ENCODE measurements around the gene USP12.
A peak's percentile ranks its signal among the peaks of the same experiment; 100 is the strongest.

USP12 gene

DNA sequence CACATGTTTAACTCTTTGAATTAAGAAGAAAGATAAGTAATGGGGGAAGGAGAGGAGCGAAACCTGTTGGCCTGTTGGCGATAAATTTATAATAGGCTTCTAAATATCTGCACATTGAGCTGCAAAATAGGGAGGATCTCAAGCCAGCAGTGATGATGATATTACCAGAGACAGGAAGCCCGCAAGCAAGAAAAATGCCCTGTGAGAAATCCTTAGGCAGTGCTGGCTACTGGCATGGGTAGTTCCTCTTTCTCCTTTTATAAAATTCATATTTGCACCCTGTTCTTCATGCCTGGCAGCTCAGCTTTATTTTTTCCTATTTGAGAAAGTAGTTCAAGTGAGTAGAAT lies 858 bp upstream of the USP12 start:
- Mint-ChIP-seq H3K27me3 (no peaks in the 10 kb centered on the region), H3K36me3 (no peaks in the 10 kb centered on the region), H3K27ac (peak overlapping the region; percentile 94), H3K4me1 (ENCODE audit: low read depth) (peaks cover 48% of the 10 kb centered on the region), H3K4me3 (peak overlapping the region; percentile 90), H3K9me3 (ENCODE audit: low read depth) (no peaks in the 10 kb centered on the region)

DNA sequence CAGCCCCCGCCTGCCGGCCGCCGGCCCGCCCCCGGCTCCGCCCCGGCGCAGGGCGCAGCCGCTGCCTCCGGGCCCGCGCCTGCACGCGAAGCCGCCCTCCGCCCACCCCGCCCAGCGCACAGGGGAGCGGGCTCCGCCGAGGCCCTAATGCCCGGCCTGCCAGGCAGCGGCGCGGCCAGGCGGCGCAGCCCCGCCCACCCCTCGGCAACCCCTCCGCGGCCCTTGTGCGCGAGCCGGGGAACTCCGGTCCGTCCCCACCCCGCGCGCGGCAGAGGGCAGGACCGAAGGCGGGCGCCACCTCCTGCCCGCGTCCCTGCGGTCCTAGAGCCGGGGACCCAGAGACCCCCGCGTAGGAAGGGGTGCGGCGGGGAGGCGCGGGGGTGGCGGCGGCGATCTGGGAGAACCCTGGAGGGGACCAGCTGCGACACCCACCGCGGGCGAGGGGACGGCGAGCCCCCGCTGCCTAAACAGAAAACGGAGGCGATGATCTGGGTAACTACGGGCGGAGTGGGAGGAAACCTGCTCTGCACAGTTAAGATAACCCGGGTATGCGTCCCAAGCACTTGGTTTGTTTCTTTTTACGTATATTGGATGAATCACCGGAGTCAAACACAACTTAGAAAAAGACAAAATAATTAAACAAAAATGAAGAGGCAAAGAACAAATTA lies 350 bp upstream of the USP12 start:
- H3K4me3 Mint-ChIP-seq = peak overlapping the region; percentile 90
- H3K4me1 Mint-ChIP-seq (ENCODE audit: low read depth) = peaks cover 51% of the 10 kb centered on the region
- peak overlapping the region; percentile 94 for H3K27ac Mint-ChIP-seq
- no peaks in the 10 kb centered on the region for H3K36me3 Mint-ChIP-seq
- H3K27me3 Mint-ChIP-seq = no peaks in the 10 kb centered on the region
- H3K9me3 Mint-ChIP-seq (ENCODE audit: low read depth) = no peaks in the 10 kb centered on the region

GRCh38 chr13:27170516-27171243 lies 931 bp downstream of the USP12 start:
- no peaks in the 10 kb centered on the region for H3K36me3 Mint-ChIP-seq
- peaks cover 59% of the 10 kb centered on the region for H3K4me1 Mint-ChIP-seq (ENCODE audit: low read depth)
- H3K9me3 Mint-ChIP-seq (ENCODE audit: low read depth) = no peaks in the 10 kb centered on the region
- H3K27me3 Mint-ChIP-seq = no peaks in the 10 kb centered on the region
- peak overlapping the region; percentile 100 for H3K27ac Mint-ChIP-seq
- peak overlapping the region; percentile 99 for H3K4me3 Mint-ChIP-seq

DNA sequence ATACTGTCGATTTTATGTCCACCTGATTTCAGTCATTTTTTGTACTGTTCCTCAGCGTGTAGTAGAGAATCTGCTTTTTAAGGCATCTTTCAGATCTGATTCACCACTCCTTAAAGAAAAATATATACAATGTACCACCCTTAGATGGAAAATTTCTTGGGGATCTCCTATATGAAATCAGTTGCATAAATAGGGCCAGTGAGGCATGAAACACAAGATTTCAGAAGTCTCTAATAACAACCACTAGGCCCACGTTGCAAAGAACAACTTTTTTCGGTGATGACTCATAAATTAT lies 1.4 kb downstream of the USP12 start:
- H3K4me1 Mint-ChIP-seq (ENCODE audit: low read depth) = peaks cover 63% of the 10 kb centered on the region
- H3K9me3 Mint-ChIP-seq (ENCODE audit: low read depth) = no peaks in the 10 kb centered on the region
- H3K27ac Mint-ChIP-seq = peak overlapping the region; percentile 100
- H3K4me3 Mint-ChIP-seq = peak overlapping the region; percentile 99
- H3K27me3 Mint-ChIP-seq = no peaks in the 10 kb centered on the region
- H3K36me3 Mint-ChIP-seq = no peaks in the 10 kb centered on the region

GRCh38 chr13:27168906-27169657 lies 2.5 kb downstream of the USP12 start:
- H3K27me3 Mint-ChIP-seq = no peaks in the 10 kb centered on the region
- H3K27ac Mint-ChIP-seq = peak overlapping the region; percentile 100
- H3K36me3 Mint-ChIP-seq = no peaks in the 10 kb centered on the region
- H3K9me3 Mint-ChIP-seq (ENCODE audit: low read depth) = no peaks in the 10 kb centered on the region
- H3K4me1 Mint-ChIP-seq (ENCODE audit: low read depth) = peaks cover 67% of the 10 kb centered on the region
- H3K4me3 Mint-ChIP-seq = peak overlapping the region; percentile 99

GRCh38 chr13:27168086-27168485 lies 3.5 kb downstream of the USP12 start:
- no peaks in the 10 kb centered on the region for H3K27me3 Mint-ChIP-seq
- peak overlapping the region; percentile 99 for H3K4me3 Mint-ChIP-seq
- no peaks in the 10 kb centered on the region for H3K9me3 Mint-ChIP-seq (ENCODE audit: low read depth)
- peaks cover 4% of the 10 kb centered on the region for H3K36me3 Mint-ChIP-seq
- H3K4me1 Mint-ChIP-seq (ENCODE audit: low read depth) = peaks cover 74% of the 10 kb centered on the region
- H3K27ac Mint-ChIP-seq = peak overlapping the region; percentile 54

GRCh38 chr13:27166313-27166712 lies 5.3 kb downstream of the USP12 start:
- H3K27ac Mint-ChIP-seq = peak overlapping the region; percentile 61
- peaks cover 78% of the 10 kb centered on the region for H3K4me1 Mint-ChIP-seq (ENCODE audit: low read depth)
- H3K9me3 Mint-ChIP-seq (ENCODE audit: low read depth) = no peaks in the 10 kb centered on the region
- peaks cover 5% of the 10 kb centered on the region for H3K36me3 Mint-ChIP-seq
- H3K4me3 Mint-ChIP-seq = peak overlapping the region; percentile 34
- H3K27me3 Mint-ChIP-seq = no peaks in the 10 kb centered on the region

- Mint-ChIP-seq H3K27ac (no peak overlapping the region), H3K36me3 (peaks cover 14% of the 10 kb centered on the region), H3K27me3 (no peaks in the 10 kb centered on the region), H3K4me1 (ENCODE audit: low read depth) (peaks cover 78% of the 10 kb centered on the region), H3K9me3 (ENCODE audit: low read depth) (peaks cover 6% of the 10 kb centered on the region), H3K4me3 (no peak overlapping the region)
Observed at GRCh38 chr13:27161980-27162379, 9.6 kb downstream of the USP12 start.

- Mint-ChIP-seq H3K27ac (no peak overlapping the region), H3K27me3 (no peaks in the 10 kb centered on the region), H3K36me3 (peaks cover 14% of the 10 kb centered on the region), H3K4me3 (no peak overlapping the region), H3K9me3 (ENCODE audit: low read depth) (peaks cover 6% of the 10 kb centered on the region), H3K4me1 (ENCODE audit: low read depth) (peaks cover 78% of the 10 kb centered on the region)
Observed at GRCh38 chr13:27161423-27161822, 10.2 kb downstream of the USP12 start.

GRCh38 chr13:27160657-27161295 lies 10.8 kb downstream of the USP12 start:
- peaks cover 77% of the 10 kb centered on the region for H3K4me1 Mint-ChIP-seq (ENCODE audit: low read depth)
- peak overlapping the region; percentile 58 for H3K27ac Mint-ChIP-seq
- H3K4me3 Mint-ChIP-seq = peak overlapping the region; percentile 51
- peaks cover 11% of the 10 kb centered on the region for H3K9me3 Mint-ChIP-seq (ENCODE audit: low read depth)
- H3K27me3 Mint-ChIP-seq = no peaks in the 10 kb centered on the region
- peaks cover 17% of the 10 kb centered on the region for H3K36me3 Mint-ChIP-seq

DNA sequence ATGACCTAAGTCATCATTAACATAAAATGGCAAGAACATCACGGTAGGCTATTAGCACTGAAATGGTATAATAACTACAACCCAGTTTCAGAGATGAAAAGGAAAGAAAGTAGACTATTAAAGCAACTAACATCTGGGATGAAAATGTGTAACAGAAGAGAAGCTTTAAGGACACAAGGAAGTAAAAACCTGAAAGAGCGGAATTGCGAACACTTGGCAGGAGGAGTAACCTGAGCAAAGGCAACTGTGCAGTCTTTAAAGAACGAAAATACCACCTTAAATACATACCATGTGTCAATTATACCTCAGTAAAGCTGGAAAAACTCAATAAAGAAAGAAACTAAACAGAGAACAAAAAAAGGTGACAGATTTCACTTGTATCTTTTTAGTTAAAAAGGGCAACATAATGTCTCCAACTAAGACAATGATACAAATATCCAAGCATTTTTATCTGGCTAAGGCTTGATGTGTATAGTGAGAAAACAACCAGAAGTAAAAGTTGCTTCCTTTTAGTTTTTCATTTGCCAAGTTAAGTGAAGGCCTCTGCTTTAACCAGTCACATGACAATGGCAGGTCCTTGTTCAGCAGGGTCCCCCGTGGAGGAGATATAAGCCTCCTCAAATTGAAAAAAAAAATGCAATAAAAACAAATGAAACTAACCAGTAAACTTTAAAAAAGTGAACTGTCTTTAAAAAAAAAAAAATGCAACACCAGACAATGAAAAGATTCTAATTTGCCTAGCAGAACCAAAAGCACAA lies 11.6 kb downstream of the USP12 start:
- Mint-ChIP-seq H3K4me1 (ENCODE audit: low read depth) (peaks cover 71% of the 10 kb centered on the region), H3K4me3 (peak overlapping the region; percentile 46), H3K36me3 (peaks cover 17% of the 10 kb centered on the region), H3K9me3 (ENCODE audit: low read depth) (peaks cover 11% of the 10 kb centered on the region), H3K27me3 (no peaks in the 10 kb centered on the region), H3K27ac (peak overlapping the region; percentile 71)

DNA sequence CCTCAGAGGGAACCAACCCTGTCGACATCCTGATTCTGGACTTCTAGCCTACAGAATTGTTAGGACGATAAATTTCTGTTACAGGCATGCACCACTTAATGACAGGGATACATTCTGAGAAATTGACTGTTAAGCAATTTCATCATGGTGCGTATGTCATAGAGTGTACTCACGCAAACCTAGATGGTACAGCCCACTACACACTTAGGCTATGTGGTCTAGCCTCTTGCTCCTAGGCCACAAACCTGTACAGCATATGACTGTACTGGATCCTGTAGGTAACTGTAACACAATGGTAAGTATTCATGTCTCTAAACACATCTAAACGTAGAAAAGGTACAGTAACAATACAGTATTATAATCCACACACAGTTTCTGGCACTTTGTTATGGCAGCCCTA lies 13.3 kb downstream of the USP12 start:
- Mint-ChIP-seq H3K4me3 (no peak overlapping the region), H3K36me3 (peaks cover 19% of the 10 kb centered on the region), H3K4me1 (ENCODE audit: low read depth) (peaks cover 70% of the 10 kb centered on the region), H3K27me3 (no peaks in the 10 kb centered on the region), H3K9me3 (ENCODE audit: low read depth) (peaks cover 11% of the 10 kb centered on the region), H3K27ac (no peak overlapping the region)

DNA sequence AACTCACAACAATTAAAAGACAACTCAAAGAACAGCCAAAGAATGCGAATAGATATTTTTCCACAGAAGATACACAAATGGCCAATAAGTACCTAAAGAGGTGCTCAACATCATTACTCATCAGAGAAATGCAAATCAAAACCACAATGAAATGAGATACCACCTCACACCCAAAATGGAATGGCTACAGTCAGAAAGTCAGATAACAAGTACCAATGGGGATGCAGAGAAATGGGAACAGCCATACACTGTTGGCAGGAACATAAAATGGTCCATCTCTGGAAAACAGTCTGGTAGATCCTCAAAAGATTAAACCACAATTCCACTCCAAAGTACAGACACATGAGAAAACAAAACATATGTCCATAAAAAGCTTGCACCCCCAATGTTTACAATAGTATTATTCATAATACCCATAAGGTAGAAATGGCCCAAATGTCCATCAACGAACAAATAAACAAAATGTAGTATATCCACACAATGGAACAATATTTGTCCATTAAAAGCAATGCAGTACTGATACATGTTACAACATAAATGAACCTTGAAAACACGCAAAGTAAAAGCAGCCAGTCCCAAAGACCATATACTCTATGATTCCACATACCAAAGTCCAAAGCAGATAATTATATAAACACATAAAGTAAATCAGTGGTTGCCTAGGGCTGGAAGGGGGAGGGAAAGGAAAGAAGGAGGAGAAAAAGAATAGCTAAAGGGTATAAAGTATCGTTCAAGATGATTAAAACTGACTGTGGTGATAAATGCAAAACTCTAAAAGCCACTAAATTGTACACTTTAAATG lies 19.6 kb downstream of the USP12 start:
- Mint-ChIP-seq H3K9me3 (ENCODE audit: low read depth) (peaks cover 5% of the 10 kb centered on the region), H3K4me3 (peak overlapping the region; percentile 46), H3K27ac (peak overlapping the region; percentile 69), H3K36me3 (peaks cover 13% of the 10 kb centered on the region), H3K4me1 (ENCODE audit: low read depth) (peaks cover 68% of the 10 kb centered on the region), H3K27me3 (no peaks in the 10 kb centered on the region)

DNA sequence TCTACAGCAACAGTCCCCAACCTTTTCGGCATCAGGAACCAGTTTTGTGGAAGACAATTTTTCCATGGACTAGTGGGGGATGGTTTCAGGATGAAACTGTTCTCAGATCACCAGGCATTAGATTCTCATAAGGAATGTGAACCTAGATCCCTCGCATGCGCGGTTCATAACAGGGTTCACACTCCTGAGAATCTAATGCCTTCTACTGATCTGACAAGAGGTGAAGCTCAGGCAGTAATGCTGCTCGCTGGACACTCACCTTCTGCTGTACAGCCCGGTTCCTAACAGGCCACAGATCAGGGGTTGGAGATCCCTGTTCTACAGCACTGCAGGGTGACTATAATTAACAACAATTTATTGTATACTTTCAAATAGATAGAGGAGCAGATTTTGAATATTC lies 21.9 kb downstream of the USP12 start:
- peak overlapping the region; percentile 73 for H3K27ac Mint-ChIP-seq

More for the DNA sequence above, 21.9 kb downstream of the USP12 start:
- H3K4me1 Mint-ChIP-seq (ENCODE audit: low read depth) = peaks cover 78% of the 10 kb centered on the region
- no peaks in the 10 kb centered on the region for H3K27me3 Mint-ChIP-seq
- no peaks in the 10 kb centered on the region for H3K9me3 Mint-ChIP-seq (ENCODE audit: low read depth)
- no peak overlapping the region for H3K4me3 Mint-ChIP-seq
- H3K36me3 Mint-ChIP-seq = peaks cover 17% of the 10 kb centered on the region

Measured in activated naive CD8-positive, alpha-beta T cell (primary cell).